Tibial nerve (tissue), 4 donors: ENCODE data around the gene REG3A.

Experiments used
- EP300 ChIP-seq, 2 donors: sonication (generic); formaldehyde crosslinking; IDR thresholded peaks; one replicate each; pipeline ENCODE4 v1.6.1; 2017; ENCODE audit warnings: antibody characterized with exemption in 2 of 2, mild to moderate bottlenecking in 1 of 2
- POLR2A ChIP-seq, 2 donors: fragments of 450-650 bp; IDR thresholded peaks; one replicate each; pipeline ENCODE4 v1.6.1; 2017; ENCODE audit warnings: antibody characterized with exemption in 2 of 2, mild to moderate bottlenecking in 2 of 2, moderate library complexity in 2 of 2
- TF ChIP-seq, protein P1 (sequence below), 5 experiments: fragments of 200-600 bp in 3 of 5; fragments of 450-650 bp in 2 of 5; sonication (generic) in 3 of 5; IDR thresholded peaks; one replicate each; pipeline ENCODE4 v1.5.1; 2016 to 2019; ENCODE audit warnings: antibody characterized with exemption in 5 of 5, mild to moderate bottlenecking in 3 of 5, moderate library complexity in 2 of 5

DNA sequence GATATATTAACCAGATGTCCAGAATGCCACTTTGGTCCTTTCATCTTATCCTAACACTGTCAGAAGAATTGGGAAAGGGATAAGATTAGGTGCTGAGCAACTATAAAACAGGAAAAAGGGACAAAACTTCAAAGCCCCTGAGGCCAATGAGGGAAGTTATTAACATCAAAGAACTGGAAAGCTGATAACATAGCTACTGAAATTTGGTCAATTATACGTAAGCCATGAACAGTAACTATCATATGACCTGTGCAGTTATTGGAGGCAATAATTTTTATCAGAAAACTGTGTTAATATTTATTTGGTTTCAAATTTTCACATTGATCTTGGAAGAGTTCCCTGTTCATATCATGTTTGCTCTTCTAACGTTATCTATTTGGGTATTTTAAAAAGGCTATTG is 2.6 kb upstream of the REG3A start:
- TF ChIP-seq, protein P1, sequence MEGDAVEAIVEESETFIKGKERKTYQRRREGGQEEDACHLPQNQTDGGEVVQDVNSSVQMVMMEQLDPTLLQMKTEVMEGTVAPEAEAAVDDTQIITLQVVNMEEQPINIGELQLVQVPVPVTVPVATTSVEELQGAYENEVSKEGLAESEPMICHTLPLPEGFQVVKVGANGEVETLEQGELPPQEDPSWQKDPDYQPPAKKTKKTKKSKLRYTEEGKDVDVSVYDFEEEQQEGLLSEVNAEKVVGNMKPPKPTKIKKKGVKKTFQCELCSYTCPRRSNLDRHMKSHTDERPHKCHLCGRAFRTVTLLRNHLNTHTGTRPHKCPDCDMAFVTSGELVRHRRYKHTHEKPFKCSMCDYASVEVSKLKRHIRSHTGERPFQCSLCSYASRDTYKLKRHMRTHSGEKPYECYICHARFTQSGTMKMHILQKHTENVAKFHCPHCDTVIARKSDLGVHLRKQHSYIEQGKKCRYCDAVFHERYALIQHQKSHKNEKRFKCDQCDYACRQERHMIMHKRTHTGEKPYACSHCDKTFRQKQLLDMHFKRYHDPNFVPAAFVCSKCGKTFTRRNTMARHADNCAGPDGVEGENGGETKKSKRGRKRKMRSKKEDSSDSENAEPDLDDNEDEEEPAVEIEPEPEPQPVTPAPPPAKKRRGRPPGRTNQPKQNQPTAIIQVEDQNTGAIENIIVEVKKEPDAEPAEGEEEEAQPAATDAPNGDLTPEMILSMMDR (IDR thresholded peaks at IDR 0.05) = no peak
- TF ChIP-seq EP300 (IDR thresholded peaks at IDR 0.05) (no peak), POLR2A (IDR thresholded peaks at IDR 0.05) (no peak)
